Keratinocyte (primary cell): ENCODE results near the gene F8. TPM values are rescaled to one million over a fixed set of nuclear protein-coding genes. Genes with fewer than 3 reads are reported as not detected.
"Not testable (repeated sequence)": the region's sequence is repeated elsewhere in the genome, so short reads cannot be mapped to it uniquely, and the experiment has no call there.

Experiments
- DNase-seq: peaks from one replicate; pipeline ENCODE4 v3.0.0-alpha.2; 2011; ENCODE audit warnings: low read depth, missing footprints, low spot score
- FAIRE-seq: peaks from 2 replicates; lab custom pipeline; 2011; peaks lifted over from hg19 to GRCh38; lab: Jason Lieb, UNC
- H2AFZ ChIP-seq: 2 replicates; pipeline ENCODE4 v1.6.0; 2012; ENCODE audit warnings: low read length, control low read depth, inconsistent platforms; ENCODE audit not compliant: control insufficient read depth
- H3K27ac ChIP-seq: 2 replicates; pipeline ENCODE4 v1.5.1; 2011; ENCODE audit warnings: low read length; ENCODE audit not compliant: control insufficient read depth, insufficient read depth
- H3K27me3 ChIP-seq: 3 replicates; pipeline ENCODE4 v1.6.0; 2011; ENCODE audit warnings: low read length; ENCODE audit not compliant: control insufficient read depth, insufficient read depth; ENCODE audit errors: extremely low read depth
- H3K36me3 ChIP-seq, 2 experiments: 2 replicates in 1 of 2; 3 replicates in 1 of 2; pipeline ENCODE4 v1.5.1; 2011; ENCODE audit warnings: low read length in 2 of 2, mild to moderate bottlenecking in 1 of 2; ENCODE audit not compliant: control insufficient read depth in 2 of 2, insufficient read depth in 2 of 2; ENCODE audit errors: extremely low read depth in 1 of 2
- H3K4me1 ChIP-seq: 3 replicates; pipeline ENCODE4 v1.5.1; 2011; ENCODE audit warnings: low read length; ENCODE audit not compliant: control insufficient read depth, insufficient read depth; ENCODE audit errors: extremely low read depth
- H3K4me2 ChIP-seq: 3 replicates; pipeline ENCODE4 v1.6.0; 2011; ENCODE audit warnings: low read depth, low read length; ENCODE audit not compliant: control insufficient read depth, insufficient read depth; ENCODE audit errors: extremely low read depth
- H3K4me3 ChIP-seq, 3 experiments: fragments of 200-600 bp in 1 of 3; sonication (generic) in 1 of 3; 2 replicates in 2 of 3; 3 replicates in 1 of 3; pipeline ENCODE4 v1.5.1; 2011 to 2016; ENCODE audit warnings: low read length in 3 of 3, mild to moderate bottlenecking in 3 of 3, control low read depth in 2 of 3, inconsistent platforms in 1 of 3, low read depth in 1 of 3, mixed read lengths in 1 of 3, mixed run types in 1 of 3, moderate library complexity in 1 of 3; ENCODE audit not compliant: control insufficient read depth in 2 of 3, insufficient read depth in 2 of 3; ENCODE audit errors: extremely low read depth in 1 of 3
- H3K79me2 ChIP-seq: 2 replicates; pipeline ENCODE4 v1.6.0; 2012; ENCODE audit warnings: low read length; ENCODE audit not compliant: control insufficient read depth, insufficient read depth
- H3K9ac ChIP-seq: 3 replicates; pipeline ENCODE4 v1.6.0; 2011; ENCODE audit warnings: low read length; ENCODE audit not compliant: control insufficient read depth, insufficient read depth; ENCODE audit errors: extremely low read depth
- H3K9me1 ChIP-seq: 3 replicates; pipeline ENCODE4 v1.6.0; 2011; ENCODE audit warnings: low read length; ENCODE audit not compliant: control insufficient read depth, insufficient read depth; ENCODE audit errors: extremely low read depth
- H3K9me3 ChIP-seq: 2 replicates; pipeline ENCODE4 v1.5.1; 2012; ENCODE audit warnings: low read depth, low read length; ENCODE audit not compliant: control insufficient read depth
- H4K20me1 ChIP-seq: 3 replicates; pipeline ENCODE4 v1.6.0; 2011; ENCODE audit warnings: low read length; ENCODE audit not compliant: control insufficient read depth, insufficient read depth; ENCODE audit errors: extremely low read depth
- EZH2 ChIP-seq: IDR thresholded peaks from one replicate; pipeline ENCODE4 v1.6.1; 2012; ENCODE audit warnings: inconsistent platforms, mild to moderate bottlenecking, low read length, moderate library complexity
- dilution Hi-C: fragments of 300-500 bp; cut with MboI; formaldehyde crosslinking; loops from one replicate; pipeline ENCODE4 v1.7.0; 2020; ENCODE audit warnings: low sequenced_read_pairs; ENCODE audit not compliant: extremely low pct_ligation_motif_present
- polyA plus RNA-seq, 5 experiments: library from polyadenylated mRNA; depleted of rRNA in 3 of 5; stranded (reverse) in 3 of 5; stranded (forward) in 1 of 5; unstranded in 1 of 5; fragments of >200 nt; gene quantifications; 1 replicate in 1 of 5; 2 replicates in 3 of 5; 3 replicates in 1 of 5; pipeline versions ENCODE4 v1.2.1 to v1.2.3, GENCODE V29; 2011 to 2012; ENCODE audit warnings: missing spikeins in 2 of 5, low read depth in 1 of 5, low replicate concordance in 1 of 5
- TF ChIP-seq, protein P1 (sequence below), 3 experiments: IDR thresholded peaks in 1 of 3; conservative IDR thresholded peaks in 1 of 3; optimal IDR thresholded peaks in 1 of 3; 2 replicates in 2 of 3; 3 replicates in 1 of 3; pipeline versions ENCODE3 to v1.5.1; 2011; ENCODE audit warnings: low read length in 3 of 3, mild to moderate bottlenecking in 3 of 3, moderate library complexity in 2 of 3, control low read depth in 1 of 3, inconsistent platforms in 1 of 3; ENCODE audit not compliant: insufficient read depth in 2 of 3; ENCODE audit errors: extremely low read depth in 1 of 3

F8 gene
- polyA plus RNA-seq, 1 donor (not counting 4 experiments of a cell fraction or from before 2014, with no cell fraction given) = 1.3 TPM

DNA sequence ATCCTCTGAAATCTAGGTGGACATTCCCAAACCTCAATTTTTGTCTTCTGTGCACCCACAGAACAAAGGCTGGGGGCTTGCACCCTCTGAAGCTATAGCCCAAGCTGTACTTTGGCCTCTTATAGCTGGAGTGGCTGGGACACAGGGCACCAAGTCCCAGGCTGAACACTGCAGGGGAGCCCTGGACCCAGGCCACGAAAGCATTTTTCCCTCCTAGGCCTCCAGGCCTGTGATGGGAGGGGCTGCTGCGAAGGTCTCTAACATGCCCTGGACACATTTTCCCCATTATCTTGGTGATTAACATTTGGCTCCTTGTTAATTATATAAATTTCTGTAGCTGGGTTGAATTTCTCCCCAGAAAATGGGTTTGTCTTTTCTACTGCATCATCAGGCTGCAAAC lies 108.5 kb downstream of the F8 start:
- Histone ChIP-seq H3K4me1 (no peaks in the 10 kb centered on the region), H3K4me2 (no peak overlapping the region), H2AFZ (no peak overlapping the region), H3K79me2 (no peaks in the 10 kb centered on the region), H4K20me1 (no peaks in the 10 kb centered on the region), H3K9me1 (no peaks in the 10 kb centered on the region), H3K27me3 (no peaks in the 10 kb centered on the region), H3K36me3 (no peaks in the 10 kb centered on the region), H3K9ac (no peak overlapping the region), H3K27ac (no peak overlapping the region), H3K9me3 (no peaks in the 10 kb centered on the region), H3K4me3 (no peak overlapping the region)
- no peak for FAIRE-seq
- DNase-seq = no peak
- TF ChIP-seq, protein P1, sequence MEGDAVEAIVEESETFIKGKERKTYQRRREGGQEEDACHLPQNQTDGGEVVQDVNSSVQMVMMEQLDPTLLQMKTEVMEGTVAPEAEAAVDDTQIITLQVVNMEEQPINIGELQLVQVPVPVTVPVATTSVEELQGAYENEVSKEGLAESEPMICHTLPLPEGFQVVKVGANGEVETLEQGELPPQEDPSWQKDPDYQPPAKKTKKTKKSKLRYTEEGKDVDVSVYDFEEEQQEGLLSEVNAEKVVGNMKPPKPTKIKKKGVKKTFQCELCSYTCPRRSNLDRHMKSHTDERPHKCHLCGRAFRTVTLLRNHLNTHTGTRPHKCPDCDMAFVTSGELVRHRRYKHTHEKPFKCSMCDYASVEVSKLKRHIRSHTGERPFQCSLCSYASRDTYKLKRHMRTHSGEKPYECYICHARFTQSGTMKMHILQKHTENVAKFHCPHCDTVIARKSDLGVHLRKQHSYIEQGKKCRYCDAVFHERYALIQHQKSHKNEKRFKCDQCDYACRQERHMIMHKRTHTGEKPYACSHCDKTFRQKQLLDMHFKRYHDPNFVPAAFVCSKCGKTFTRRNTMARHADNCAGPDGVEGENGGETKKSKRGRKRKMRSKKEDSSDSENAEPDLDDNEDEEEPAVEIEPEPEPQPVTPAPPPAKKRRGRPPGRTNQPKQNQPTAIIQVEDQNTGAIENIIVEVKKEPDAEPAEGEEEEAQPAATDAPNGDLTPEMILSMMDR (optimal IDR thresholded peaks at IDR 0.05 in 1 of 3, IDR thresholded peaks at IDR 0.05 in 1 of 3, conservative IDR thresholded peaks at IDR 0.05 in 1 of 3; ENCODE audit: extremely low read depth in 1 of 3, insufficient read depth in 2 of 3, low read length in 3 of 3) = no peak
- no peak for TF ChIP-seq EZH2
- dilution Hi-C loops = no loop called here

GRCh38 chrX:154910528-154910927 lies 112.0 kb downstream of the F8 start:
- dilution Hi-C loops, H3K9ac ChIP-seq, H3K9me3 ChIP-seq: not testable (repeated sequence)

DNA sequence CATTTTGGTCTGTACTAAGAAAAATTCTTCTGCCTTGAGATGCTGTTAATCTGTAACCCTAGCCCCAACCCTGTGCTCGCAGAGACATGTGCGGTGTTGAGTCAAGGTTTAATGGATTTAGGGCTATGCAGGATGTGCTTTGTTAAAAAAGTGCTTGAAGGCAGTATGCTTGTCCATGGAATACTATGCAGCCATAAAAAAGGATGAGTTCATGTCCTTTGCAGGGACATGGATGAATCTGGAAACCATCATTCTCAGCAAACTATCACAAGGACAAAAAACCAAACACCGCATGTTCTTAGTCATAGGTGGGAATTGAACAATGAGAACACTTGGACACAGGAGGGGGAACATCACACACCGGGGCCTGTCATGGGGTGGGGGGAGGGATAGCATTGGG lies 112.5 kb downstream of the F8 start:
- H3K9ac ChIP-seq, dilution Hi-C loops, H3K4me2 ChIP-seq, H4K20me1 ChIP-seq, H2AFZ ChIP-seq, H3K36me3 ChIP-seq, H3K4me3 ChIP-seq, FAIRE-seq, H3K9me3 ChIP-seq, H3K27me3 ChIP-seq, DNase-seq, H3K4me1 ChIP-seq, H3K27ac ChIP-seq, H3K79me2 ChIP-seq, H3K9me1 ChIP-seq: not testable (repeated sequence)

More at GRCh38 chrX:154910528-154910927, 112.0 kb downstream of the F8 start:
- not testable (repeated sequence) for H3K4me1 ChIP-seq, H2AFZ ChIP-seq, H3K4me3 ChIP-seq, FAIRE-seq, H3K9me1 ChIP-seq, H3K4me2 ChIP-seq, H3K36me3 ChIP-seq, H4K20me1 ChIP-seq, H3K27ac ChIP-seq, DNase-seq, H3K79me2 ChIP-seq, H3K27me3 ChIP-seq
